ENCODE measurements around the gene SYNGR3. TPM values are rescaled to one million over a fixed set of nuclear protein-coding genes. Genes with fewer than 3 reads are reported as not detected.

Gene SYNGR3
- total and polyA plus RNA-seq, 2 of the 13 experiments (the other 11 are each of a cell fraction or from before 2014, with no cell fraction given): 0.97 to 5.7 TPM

- TF ChIP-seq NR2C2 (CRISPR knock-in tag; IDR thresholded peaks at IDR 0.05; ENCODE audit: borderline replicate concordance) (no peak), IRF2 (CRISPR knock-in tag; IDR thresholded peaks at IDR 0.05) (no peak), ZNF264 (CRISPR knock-in tag; IDR thresholded peaks at IDR 0.05) (no peak), ZNF335 (CRISPR knock-in tag; IDR thresholded peaks at IDR 0.05) (peak; percentile 63; the same call in 1 of the 2 replicates), CBFB (CRISPR knock-in tag; IDR thresholded peaks at IDR 0.05) (peak; percentile 46; the same call in 1 of the 2 replicates), RFXANK (CRISPR knock-in tag; IDR thresholded peaks at IDR 0.05) (no peak), TRAFD1 (CRISPR knock-in tag; IDR thresholded peaks at IDR 0.05; ENCODE audit: borderline replicate concordance) (no peak), RAD21 (CRISPR knock-in tag; IDR thresholded peaks at IDR 0.05) (peak; percentile 98), ZFP1 (CRISPR knock-in tag; IDR thresholded peaks at IDR 0.05) (no peak), ZSCAN22 (CRISPR knock-in tag; IDR thresholded peaks at IDR 0.05) (peak; percentile 92), POLR2AphosphoS5 (IDR thresholded peaks at IDR 0.05; ENCODE audit: low read depth, low read length) (peak; percentile 68), PAXIP1 (CRISPR knock-in tag; conservative IDR thresholded peaks at IDR 0.05) (peak; percentile 20), HNRNPK (IDR thresholded peaks at IDR 0.05; ENCODE audit: low read depth, low read length, poor library complexity, severe bottlenecking) (no peak), ZNF784 (CRISPR knock-in tag; IDR thresholded peaks at IDR 0.05; ENCODE audit: borderline replicate concordance) (no peak), NR0B2 (CRISPR knock-in tag; IDR thresholded peaks at IDR 0.05) (0 out of 2 replicates have a peak, but pooled peaks have one; percentile 29), ZNF160 (CRISPR knock-in tag; IDR thresholded peaks at IDR 0.05) (no peak; the same call in 1 of the 2 replicates), UBTF (CRISPR knock-in tag; IDR thresholded peaks at IDR 0.05) (peak; percentile 3; the same call in 1 of the 2 replicates), ZNF549 (CRISPR knock-in tag; IDR thresholded peaks at IDR 0.05) (no peak), ZNF678 (CRISPR knock-in tag; IDR thresholded peaks at IDR 0.05) (no peak), MED1 (CRISPR knock-in tag; IDR thresholded peaks at IDR 0.05) (peak; percentile 63; the same call in 1 of the 2 replicates), PLRG1 (conservative IDR thresholded peaks at IDR 0.05) (no peak)
Observed at GRCh38 chr16:2023092-2024031, 33.6 kb downstream of the SYNGR3 start (continued).

All from HepG2 (cell line).